Measurements from ENCODE around the gene SEPTIN5. TPM values are rescaled to one million over a fixed set of nuclear protein-coding genes. Genes with fewer than 3 reads are reported as not detected.

SEPTIN5 gene
- polyA plus RNA-seq, 2 of the 4 experiments (the other 2 are of a cell fraction) = 4.6 to 12.6 TPM

DNA sequence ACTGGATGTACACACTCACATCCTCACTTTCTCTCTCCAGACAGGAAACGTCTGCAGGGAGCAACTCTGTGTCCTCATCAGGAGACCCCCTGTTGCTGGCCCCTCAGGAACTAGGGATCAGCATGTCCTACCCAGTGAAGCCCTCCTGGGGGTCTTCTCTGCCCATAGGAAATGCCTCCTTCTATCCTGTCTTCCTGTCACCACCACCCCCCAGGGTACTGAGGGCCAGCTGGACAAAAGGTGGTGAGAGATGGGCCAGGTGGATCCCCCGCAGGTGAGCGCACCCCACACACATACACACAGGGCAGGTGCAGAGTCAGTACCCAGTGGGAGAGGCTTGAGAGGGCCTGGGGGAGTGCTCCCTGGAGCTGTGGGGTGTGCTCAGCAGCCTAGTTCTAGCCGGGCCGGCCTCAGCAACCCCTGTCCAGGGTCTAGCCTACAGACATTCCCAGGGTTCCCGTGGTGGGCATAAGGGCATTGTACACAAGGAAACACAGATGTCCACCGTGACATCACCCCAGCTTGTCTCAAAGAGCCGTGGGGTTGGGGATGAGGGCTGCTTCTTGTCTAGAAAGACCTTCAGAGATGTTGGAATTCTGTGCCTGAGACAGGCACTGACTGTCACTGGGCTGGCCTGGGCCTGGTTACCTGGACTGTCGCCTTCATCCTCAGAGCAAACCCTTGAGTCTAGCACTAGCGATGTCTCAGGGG lies 18.3 kb downstream of the SEPTIN5 start:
- ATAC-seq = no peak
- Histone ChIP-seq H3K9me3 (no peaks in the 10 kb centered on the region), H3K27ac (no peak overlapping the region), H3K4me3 (no peak overlapping the region), H3K4me2 (no peak overlapping the region), H3K4me1 (no peaks in the 10 kb centered on the region)
- no peak for FAIRE-seq
- WGBS (ENCODE audit: missing lambda C conversion rate) = 55% methylated on average over 1 of the region's 10 CpGs
- CTCF ChIA-PET = interaction anchor here (1.2 to 8.4 kb wide), 8 partner anchors 8 to 222 kb away, joined by 3 to 215 read pairs (median 20); no protein-coding TSS in a partner anchor
- no peak for DNase-seq (ENCODE audit: low read depth in 1 of 2, low spot score in 1 of 2)
- no peak for TF ChIP-seq RARB (CRISPR knock-in tag; IDR thresholded peaks at IDR 0.05)
- no peak for TF ChIP-seq JUN (IDR thresholded peaks at IDR 0.05)
- TF ChIP-seq ZFP36 (IDR thresholded peaks at IDR 0.05; ENCODE audit: borderline replicate concordance, partially characterized antibody) = no peak
- no peak for TF ChIP-seq MAFK (IDR thresholded peaks at IDR 0.05; ENCODE audit: partially characterized antibody)
- no peak for TF ChIP-seq RAD21 (conservative IDR thresholded peaks at IDR 0.05 in 1 of 2, IDR thresholded peaks at IDR 0.05 in 1 of 2)
- no peak for TF ChIP-seq KDM5A (IDR thresholded peaks at IDR 0.05)
- TF ChIP-seq RCOR1 (IDR thresholded peaks at IDR 0.05; ENCODE audit: low read depth, low read length) = no peak
- TF ChIP-seq, protein P1, sequence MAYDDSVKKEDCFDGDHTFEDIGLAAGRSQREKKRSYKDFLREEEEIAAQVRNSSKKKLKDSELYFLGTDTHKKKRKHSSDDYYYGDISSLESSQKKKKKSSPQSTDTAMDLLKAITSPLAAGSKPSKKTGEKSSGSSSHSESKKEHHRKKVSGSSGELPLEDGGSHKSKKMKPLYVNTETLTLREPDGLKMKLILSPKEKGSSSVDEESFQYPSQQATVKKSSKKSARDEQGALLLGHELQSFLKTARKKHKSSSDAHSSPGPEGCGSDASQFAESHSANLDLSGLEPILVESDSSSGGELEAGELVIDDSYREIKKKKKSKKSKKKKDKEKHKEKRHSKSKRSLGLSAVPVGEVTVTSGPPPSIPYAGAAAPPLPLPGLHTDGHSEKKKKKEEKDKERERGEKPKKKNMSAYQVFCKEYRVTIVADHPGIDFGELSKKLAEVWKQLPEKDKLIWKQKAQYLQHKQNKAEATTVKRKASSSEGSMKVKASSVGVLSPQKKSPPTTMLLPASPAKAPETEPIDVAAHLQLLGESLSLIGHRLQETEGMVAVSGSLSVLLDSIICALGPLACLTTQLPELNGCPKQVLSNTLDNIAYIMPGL (CRISPR knock-in tag; IDR thresholded peaks at IDR 0.05; ENCODE audit: borderline replicate concordance) = no peak
- TF ChIP-seq CHD4 (IDR thresholded peaks at IDR 0.05; ENCODE audit: borderline replicate concordance) = no peak
- no peak for TF ChIP-seq KDM1A (IDR thresholded peaks at IDR 0.05; ENCODE audit: low read depth)
- TF ChIP-seq NR3C1 (IDR thresholded peaks at IDR 0.05) = no peak
- TF ChIP-seq ZSCAN20 (CRISPR knock-in tag; IDR thresholded peaks at IDR 0.05) = no peak
- TF ChIP-seq, protein P2, sequence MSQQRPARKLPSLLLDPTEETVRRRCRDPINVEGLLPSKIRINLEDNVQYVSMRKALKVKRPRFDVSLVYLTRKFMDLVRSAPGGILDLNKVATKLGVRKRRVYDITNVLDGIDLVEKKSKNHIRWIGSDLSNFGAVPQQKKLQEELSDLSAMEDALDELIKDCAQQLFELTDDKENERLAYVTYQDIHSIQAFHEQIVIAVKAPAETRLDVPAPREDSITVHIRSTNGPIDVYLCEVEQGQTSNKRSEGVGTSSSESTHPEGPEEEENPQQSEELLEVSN (IDR thresholded peaks at IDR 0.05; ENCODE audit: borderline replicate concordance, low read depth) = no peak
- POLR2A ChIA-PET = no interaction called here

DNA sequence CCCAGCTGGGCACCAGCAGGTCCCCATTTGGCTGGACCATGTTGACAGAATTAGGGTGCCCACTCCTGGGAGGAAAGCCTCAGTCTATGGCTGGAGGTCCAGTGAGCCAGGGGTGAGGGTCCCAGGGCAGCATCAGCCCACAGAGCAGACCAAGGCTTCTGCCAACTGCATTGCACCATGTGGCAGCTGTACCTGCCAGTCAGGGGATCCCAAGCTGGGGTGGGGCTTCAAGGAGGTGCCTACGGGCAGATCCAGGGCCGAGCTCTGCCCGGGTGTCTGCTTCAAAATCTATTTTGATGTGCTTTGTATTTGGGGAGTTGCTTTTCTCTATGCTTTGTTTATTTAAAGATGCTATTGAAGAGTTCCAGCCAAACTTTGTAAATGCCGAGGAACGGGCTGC lies 19.5 kb downstream of the SEPTIN5 start:
- TF ChIP-seq RAD21 (conservative IDR thresholded peaks at IDR 0.05 in 1 of 2, IDR thresholded peaks at IDR 0.05 in 1 of 2) (no peak), ZC3H11A (IDR thresholded peaks at IDR 0.05) (no peak), NPAS2 (CRISPR knock-in tag; IDR thresholded peaks at IDR 0.05; ENCODE audit: borderline replicate concordance) (no peak), RFX5 (IDR thresholded peaks at IDR 0.05) (no peak), HOXB5 (CRISPR knock-in tag; IDR thresholded peaks at IDR 0.05) (no peak)
- TF ChIP-seq, protein P3, sequence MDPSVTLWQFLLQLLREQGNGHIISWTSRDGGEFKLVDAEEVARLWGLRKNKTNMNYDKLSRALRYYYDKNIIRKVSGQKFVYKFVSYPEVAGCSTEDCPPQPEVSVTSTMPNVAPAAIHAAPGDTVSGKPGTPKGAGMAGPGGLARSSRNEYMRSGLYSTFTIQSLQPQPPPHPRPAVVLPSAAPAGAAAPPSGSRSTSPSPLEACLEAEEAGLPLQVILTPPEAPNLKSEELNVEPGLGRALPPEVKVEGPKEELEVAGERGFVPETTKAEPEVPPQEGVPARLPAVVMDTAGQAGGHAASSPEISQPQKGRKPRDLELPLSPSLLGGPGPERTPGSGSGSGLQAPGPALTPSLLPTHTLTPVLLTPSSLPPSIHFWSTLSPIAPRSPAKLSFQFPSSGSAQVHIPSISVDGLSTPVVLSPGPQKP (IDR thresholded peaks at IDR 0.05; ENCODE audit: low read depth, low read length) = no peak
- TF ChIP-seq, protein P2 (IDR thresholded peaks at IDR 0.05; ENCODE audit: borderline replicate concordance, low read depth) = no peak
- TF ChIP-seq, protein P4, sequence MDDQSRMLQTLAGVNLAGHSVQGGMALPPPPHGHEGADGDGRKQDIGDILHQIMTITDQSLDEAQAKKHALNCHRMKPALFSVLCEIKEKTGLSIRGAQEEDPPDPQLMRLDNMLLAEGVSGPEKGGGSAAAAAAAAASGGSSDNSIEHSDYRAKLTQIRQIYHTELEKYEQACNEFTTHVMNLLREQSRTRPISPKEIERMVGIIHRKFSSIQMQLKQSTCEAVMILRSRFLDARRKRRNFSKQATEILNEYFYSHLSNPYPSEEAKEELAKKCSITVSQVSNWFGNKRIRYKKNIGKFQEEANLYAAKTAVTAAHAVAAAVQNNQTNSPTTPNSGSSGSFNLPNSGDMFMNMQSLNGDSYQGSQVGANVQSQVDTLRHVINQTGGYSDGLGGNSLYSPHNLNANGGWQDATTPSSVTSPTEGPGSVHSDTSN (IDR thresholded peaks at IDR 0.05) = no peak
- ATAC-seq (no peak), FAIRE-seq (no peak), DNase-seq (ENCODE audit: low read depth in 1 of 2, low spot score in 1 of 2) (no peak)
- WGBS (ENCODE audit: missing lambda C conversion rate) = 64% methylated on average over 5 of the region's 5 CpGs
- no peak overlapping the region for H3K4me2 ChIP-seq
- H3K9me3 ChIP-seq = no peaks in the 10 kb centered on the region
- ChIA-PET CTCF (interaction anchor here (2.4 to 8.4 kb wide), 3 partner anchors 10 to 220 kb away, joined by 6 to 215 read pairs (median 86); no protein-coding TSS in a partner anchor), POLR2A (no interaction called here)
- no peak overlapping the region for H3K27ac ChIP-seq
- no peaks in the 10 kb centered on the region for H3K4me1 ChIP-seq
- no peak overlapping the region for H3K4me3 ChIP-seq

Measured in A549 (cell line).